Islet of Langerhans (tissue), 1 donor: ENCODE data around the gene MED12L.
"Not testable (repeated sequence)": the region's sequence is repeated elsewhere in the genome, so short reads cannot be mapped to it uniquely, and the experiment has no call there.

Source experiments
- FAIRE-seq: peaks from one replicate; lab custom pipeline; 2011; peaks lifted over from hg19 to GRCh38; lab: Jason Lieb, UNC

Gene MED12L

GRCh38 chr3:151383956-151384355 lies 298.5 kb downstream of the MED12L start:
- FAIRE-seq = no peak

GRCh38 chr3:151384741-151385174 lies 299.3 kb downstream of the MED12L start, which contains the start of gene P2RY12:
P2RY12 (minus strand) TSS chr3:151384753; CDS start chr3:151338845, 45,908 bp downstream.
- no peak for FAIRE-seq

- FAIRE-seq = no peak
Observed at GRCh38 chr3:151386056-151386455, 300.6 kb downstream of the MED12L start.

DNA sequence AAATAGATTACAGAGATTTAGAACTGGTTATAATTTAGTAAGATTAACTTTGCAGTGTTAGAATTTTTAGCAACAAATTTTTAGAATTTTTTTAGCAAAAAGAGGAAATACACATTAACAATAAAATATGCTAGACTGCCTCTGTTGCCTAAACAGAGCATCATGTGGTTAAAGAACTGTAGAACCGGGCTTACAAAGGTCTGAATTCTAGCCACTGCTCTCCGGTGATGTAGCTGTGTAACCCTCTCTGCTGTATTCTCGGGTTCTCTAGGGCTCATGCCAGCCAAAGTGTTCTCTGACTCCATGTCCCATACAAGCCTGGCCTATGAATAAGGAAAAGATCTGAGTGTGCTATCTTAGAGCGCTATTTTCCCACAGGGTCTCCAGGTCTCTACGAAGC lies 302.0 kb downstream of the MED12L start:
- FAIRE-seq = no peak

DNA sequence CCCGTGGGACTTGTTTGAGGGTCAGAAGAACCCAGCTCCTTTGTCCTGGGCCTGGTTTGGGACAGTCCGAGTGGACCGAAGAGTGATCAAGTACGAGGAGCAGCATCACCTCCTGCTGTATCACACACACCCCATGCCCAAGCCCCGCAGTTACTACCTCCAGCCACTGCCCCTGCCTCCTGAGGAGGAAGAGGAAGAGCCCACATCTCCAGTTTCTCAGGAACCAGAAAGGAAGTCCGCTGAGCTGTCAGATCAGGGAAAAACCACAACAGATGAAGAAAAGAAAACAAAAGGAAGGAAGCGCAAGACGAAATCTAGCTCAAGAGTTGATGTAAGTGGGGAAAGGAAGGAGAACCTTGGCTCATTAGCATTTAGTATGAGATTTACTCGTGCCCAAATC lies 302.4 kb downstream of the MED12L start:
- no peak for FAIRE-seq

DNA sequence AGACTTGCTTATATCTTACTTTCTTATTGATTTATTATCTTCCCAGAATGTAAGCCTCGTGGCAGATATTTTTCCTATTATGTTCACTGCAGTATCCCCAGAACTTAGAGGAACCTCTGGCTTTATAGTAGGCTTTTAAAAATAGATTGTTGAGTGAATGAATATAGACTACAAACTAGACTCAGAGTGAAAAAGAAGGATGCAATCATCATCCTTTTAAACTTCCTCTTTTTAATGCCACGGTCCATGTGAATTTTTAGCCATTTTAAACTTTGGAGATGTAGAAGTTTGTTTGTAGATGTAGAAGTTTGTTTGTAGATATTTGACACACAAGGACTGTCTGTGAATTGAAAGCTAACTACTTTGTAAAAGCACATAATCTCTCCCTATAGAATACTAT lies 306.3 kb downstream of the MED12L start:
- FAIRE-seq = no peak

GRCh38 chr3:151392191-151392590 lies 306.7 kb downstream of the MED12L start:
- not testable (repeated sequence) for FAIRE-seq

DNA sequence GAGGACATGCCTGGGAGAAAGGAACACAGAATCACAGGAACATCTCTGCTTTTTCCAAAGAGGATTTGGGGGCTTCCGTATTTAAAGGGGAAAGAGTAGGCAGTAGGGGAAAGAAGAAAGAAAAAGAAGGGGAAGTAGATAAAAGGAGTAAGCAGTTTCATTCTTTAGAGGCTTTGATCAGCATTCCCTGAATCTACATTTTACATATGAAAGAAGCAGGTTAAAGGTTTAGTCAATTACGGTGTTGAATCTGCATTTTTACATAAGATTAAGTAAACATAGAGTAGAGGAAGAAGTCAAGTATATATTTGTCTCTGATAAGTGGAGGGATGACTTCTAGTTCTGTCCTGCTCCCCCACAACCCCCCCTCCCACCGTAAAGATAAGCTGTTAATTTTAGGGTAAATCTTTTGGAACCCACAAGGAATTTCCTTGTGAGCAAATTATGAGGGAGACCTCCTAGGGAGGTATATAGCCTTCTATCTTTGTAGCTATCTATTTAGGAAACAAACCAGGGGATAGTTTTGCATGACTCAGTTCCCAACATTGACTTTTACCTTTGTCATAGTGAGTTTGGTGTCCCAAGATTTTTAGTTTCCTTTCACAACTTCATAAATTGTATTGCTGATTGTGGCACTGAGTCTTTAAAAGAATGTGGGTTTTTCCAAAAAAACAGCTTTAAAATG lies 307.8 kb downstream of the MED12L start:
- FAIRE-seq = no peak

DNA sequence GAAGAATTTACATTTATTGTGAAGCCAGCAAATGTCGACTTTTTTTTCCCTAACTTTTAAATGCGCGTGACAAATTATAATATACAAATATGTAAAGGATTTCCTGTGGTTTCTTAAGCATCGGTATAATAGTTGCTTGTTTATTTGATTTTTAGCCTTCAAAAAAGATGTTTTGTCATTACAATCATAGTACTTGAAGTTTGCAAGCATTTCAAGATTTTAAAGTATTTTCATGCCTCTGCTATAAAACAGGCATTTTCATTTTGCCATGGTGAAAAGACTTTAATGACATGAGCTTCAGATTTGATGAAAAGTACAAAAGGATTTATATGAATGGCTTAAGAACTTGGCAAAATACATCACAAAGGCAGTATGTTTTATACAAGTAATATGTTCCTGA lies 308.5 kb downstream of the MED12L start:
- FAIRE-seq = no peak

GRCh38 chr3:151394611-151395010 lies 309.1 kb downstream of the MED12L start:
- no peak for FAIRE-seq

GRCh38 chr3:151395806-151396205 lies 310.3 kb downstream of the MED12L start:
- no peak for FAIRE-seq

DNA sequence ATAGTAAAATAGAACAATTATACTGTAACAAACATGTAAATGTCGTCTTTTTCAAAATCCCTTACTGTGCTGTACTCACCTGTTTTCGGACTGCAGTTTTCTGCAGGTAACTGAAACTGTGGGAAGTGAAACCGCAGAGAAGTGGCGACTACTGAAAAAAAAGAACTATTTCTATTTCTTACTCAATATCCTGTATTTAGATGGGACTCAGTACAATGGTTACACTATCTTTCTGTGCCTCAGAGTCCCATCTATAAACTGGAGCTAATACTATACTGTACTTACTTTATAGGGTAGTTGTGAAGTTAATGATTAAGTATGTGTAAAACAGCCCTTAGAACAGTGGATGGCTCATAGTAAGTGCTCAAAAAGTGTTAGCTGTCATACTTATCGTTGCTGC lies 313.4 kb downstream of the MED12L start:
- no peak for FAIRE-seq

DNA sequence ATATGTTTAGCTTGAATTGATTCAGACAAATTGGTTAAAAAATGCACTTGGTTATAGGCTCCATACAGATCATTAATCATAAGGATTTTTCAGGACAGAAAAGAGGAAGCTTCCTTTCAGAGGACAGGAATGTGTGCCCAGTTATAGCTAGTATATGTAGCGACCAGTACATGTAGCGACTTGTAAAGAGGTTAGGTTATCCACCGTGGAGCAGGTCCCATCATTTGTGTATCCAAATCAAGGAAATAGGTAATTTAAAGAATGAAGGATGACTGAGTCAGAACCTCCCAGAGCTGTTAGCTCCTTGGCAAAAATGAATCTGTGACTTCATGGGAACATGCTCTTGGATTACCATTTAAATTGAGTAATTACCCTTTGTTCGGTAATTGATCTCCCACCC lies 314.9 kb downstream of the MED12L start:
- FAIRE-seq = no peak

DNA sequence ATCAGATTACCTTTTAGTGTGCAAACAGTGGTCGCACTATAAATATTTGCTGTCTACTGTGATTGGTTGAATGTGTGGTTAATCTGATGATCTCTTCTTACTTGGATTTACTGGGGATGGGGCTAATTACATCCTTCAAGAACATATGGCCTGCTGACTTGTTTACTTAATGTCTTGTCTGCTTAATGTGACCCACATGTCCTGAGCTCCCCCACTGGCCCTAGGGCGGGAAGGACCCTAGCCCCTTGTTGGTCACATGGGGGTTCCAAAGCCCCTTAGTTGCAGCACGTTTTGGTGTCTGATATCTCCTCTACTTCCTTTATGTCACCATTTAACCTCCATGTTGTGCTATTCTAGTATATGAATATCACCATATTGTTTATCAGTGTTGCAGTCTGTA lies 316.9 kb downstream of the MED12L start:
- FAIRE-seq = no peak

DNA sequence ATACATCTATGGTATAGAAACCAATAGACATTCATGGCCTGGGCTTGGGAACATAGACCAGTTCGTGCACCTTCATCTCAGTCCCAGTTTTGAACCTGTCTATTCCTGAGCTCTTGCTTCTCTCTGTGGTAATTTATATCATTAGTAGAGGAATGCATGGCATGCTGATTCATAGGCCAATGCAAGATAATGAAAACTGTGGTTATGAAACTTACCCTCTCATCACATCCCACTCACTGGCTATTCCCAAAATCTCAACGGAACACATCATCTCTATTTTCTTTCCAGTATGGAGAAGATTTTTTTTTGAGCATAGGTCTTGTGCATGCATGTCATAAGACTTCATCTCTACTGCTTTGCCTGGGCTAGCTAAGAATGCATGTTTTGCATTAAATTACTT lies 317.8 kb downstream of the MED12L start:
- FAIRE-seq = no peak

- FAIRE-seq = no peak
Observed at GRCh38 chr3:151404316-151404715, 318.9 kb downstream of the MED12L start.

- no peak for FAIRE-seq
Observed at GRCh38 chr3:151407928-151408327, 322.5 kb downstream of the MED12L start.

DNA sequence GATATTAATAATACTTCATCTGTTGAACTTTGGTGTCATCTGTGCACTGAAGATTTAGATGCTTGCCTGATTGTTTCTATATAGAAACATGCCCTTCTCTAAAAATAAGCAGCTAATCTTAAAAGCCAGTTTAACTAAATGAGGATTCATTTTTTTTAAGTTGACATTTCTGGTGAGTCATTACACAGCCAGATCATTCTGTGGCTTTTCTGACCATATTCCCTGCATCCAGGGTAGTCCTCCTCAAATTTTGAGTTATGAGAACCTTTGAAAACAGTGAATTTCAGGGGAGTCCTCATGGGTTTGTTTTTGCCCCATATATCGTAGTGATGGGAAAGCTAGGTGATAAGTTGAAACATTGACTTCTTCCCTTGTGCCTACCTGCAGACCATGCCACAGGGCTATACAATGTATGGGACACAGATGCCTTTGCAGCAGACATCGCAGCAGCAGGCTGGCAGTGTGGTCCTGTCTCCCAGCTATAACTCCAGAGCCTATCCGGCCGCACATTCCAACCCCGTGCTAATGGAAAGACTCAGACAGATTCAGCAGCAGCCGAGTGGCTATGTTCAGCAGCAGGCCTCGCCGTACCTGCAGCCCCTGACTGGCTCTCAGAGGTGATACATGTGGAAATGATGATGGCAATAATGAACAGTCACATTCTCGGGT lies 325.6 kb downstream of the MED12L start:
- FAIRE-seq = no peak

- FAIRE-seq = no peak
Observed at GRCh38 chr3:151412989-151413388, 327.5 kb downstream of the MED12L start.

DNA sequence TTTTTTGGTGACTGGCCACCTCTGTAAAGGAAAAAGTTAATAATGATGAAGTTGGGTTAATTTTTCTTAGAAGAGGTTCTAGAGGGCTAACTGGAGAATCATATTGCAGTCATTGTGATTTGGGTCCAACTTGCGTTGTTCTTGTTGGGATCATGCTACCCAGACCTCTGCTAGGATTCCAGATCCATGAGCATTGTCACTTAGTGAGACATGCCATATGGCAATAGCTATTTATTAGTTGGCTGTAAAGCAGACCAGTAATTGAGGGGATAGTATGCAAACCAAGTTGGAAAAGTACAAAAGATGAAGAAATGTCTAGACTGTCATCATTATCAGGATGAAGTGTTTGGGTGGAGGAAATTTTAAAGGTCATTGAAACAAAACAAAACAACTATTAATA lies 329.8 kb downstream of the MED12L start:
- no peak for FAIRE-seq

DNA sequence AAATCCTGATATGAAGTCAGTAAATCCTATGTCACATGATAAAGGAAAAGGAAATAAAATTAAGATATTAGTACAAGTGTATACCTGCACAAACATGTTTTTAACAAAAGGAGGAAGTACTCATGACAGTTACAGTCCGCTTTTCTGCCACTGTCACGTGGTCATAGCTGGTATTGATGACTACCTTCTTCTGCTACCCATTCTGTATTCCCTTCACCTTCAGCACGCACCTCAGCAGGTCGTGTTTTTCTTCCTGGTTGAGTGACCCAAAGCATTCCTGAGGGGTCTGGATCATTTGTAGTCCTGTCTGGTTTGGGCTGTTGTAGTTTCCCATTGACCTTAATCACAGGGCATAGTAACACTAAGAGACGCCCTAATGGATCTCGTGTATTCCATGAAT lies 334.3 kb downstream of the MED12L start:
- no peak for FAIRE-seq

- FAIRE-seq = no peak
Observed at GRCh38 chr3:151421938-151422337, 336.5 kb downstream of the MED12L start.

- no peak for FAIRE-seq
Observed at GRCh38 chr3:151423091-151423490, 337.6 kb downstream of the MED12L start.
